PC-9 (cell line): Measurements from ENCODE around the gene FUT7. TPM values are rescaled to one million over a fixed set of nuclear protein-coding genes. Genes with fewer than 3 reads are reported as not detected.

ENCODE experiments used
- BruUV-seq: library from RNA; stranded (reverse); fragments of 400-500 nt; replicated peaks from 2 replicates; lab custom pipeline; 2021; lab: Mats Ljungman, UMichigan
- CTCF ChIA-PET: fragments of 300-600 bp; sonication (Branson Sonifier 250); formaldehyde crosslinking; loops from one replicate; lab custom pipeline; 2022; ENCODE audit warnings: antibody characterized with exemption; lab: Charles Lee
- POLR2A ChIA-PET: fragments of 300-600 bp; sonication (Branson Sonifier 250); formaldehyde crosslinking; loops from one replicate; lab custom pipeline; 2022; ENCODE audit warnings: antibody characterized with exemption; ENCODE audit not compliant: unreplicated experiment; lab: Charles Lee
- DNase-seq, 2 experiments: peaks; one replicate each; pipeline versions ENCODE4 v3.0.0 to v3.0.0-alpha.2; 2015 to 2022; ENCODE audit warnings: mixed read lengths in 1 of 2
- H2AFZ ChIP-seq: fragments of 200-600 bp; sonication (generic); 2 replicates; pipeline ENCODE4 v1.8.1; 2017; ENCODE audit warnings: antibody characterized with exemption
- H3F3A ChIP-seq: fragments of 200-600 bp; sonication (generic); 2 replicates; pipeline ENCODE4 v1.8.1; 2017; ENCODE audit warnings: antibody characterized with exemption, mild to moderate bottlenecking, low read depth; ENCODE audit not compliant: insufficient read depth
- H3K27ac ChIP-seq: fragments of 200-600 bp; sonication (generic); 2 replicates; pipeline ENCODE4 v1.6.1; 2016; ENCODE audit warnings: mixed run types
- H3K27me3 ChIP-seq: fragments of 200-600 bp; sonication (generic); 2 replicates; pipeline ENCODE4 v1.6.1; 2016; ENCODE audit warnings: low read depth, mixed run types; ENCODE audit not compliant: insufficient read depth
- H3K36me3 ChIP-seq: fragments of 200-600 bp; sonication (generic); 2 replicates; pipeline ENCODE4 v1.6.1; 2016; ENCODE audit warnings: low read depth, mixed run types
- H3K4me1 ChIP-seq: fragments of 200-600 bp; sonication (generic); replicated peaks from 2 replicates; pipeline ENCODE4 v1.6.1; 2016; ENCODE audit warnings: mixed run types; ENCODE audit not compliant: insufficient read depth
- H3K4me2 ChIP-seq: fragments of 200-600 bp; sonication (generic); 2 replicates; pipeline ENCODE4 v1.6.1; 2017; ENCODE audit warnings: mixed run types
- H3K4me3 ChIP-seq: fragments of 200-600 bp; sonication (generic); 2 replicates; pipeline ENCODE4 v1.6.1; 2016; ENCODE audit warnings: mixed run types
- H3K79me2 ChIP-seq: fragments of 200-600 bp; sonication (generic); 2 replicates; pipeline ENCODE4 v1.6.1; 2017; ENCODE audit warnings: low read depth, mixed run types
- H3K9me2 ChIP-seq: fragments of 200-600 bp; sonication (generic); 2 replicates; pipeline ENCODE4 v1.8.1; 2017; ENCODE audit warnings: mild to moderate bottlenecking; ENCODE audit not compliant: insufficient read depth
- H3K9me3 ChIP-seq: fragments of 200-600 bp; sonication (generic); 2 replicates; pipeline ENCODE4 v1.8.1; 2016; ENCODE audit warnings: low read depth; ENCODE audit not compliant: insufficient read depth
- H4K20me1 ChIP-seq: fragments of 200-600 bp; sonication (generic); 2 replicates; pipeline ENCODE4 v1.8.1; 2017; ENCODE audit not compliant: insufficient read depth
- CTCF ChIP-seq: fragments of 200-600 bp; sonication (generic); conservative IDR thresholded peaks from 2 replicates; pipeline ENCODE4 v1.6.1; 2017; ENCODE audit warnings: mixed run types, antibody characterized with exemption, mild to moderate bottlenecking, moderate library complexity
- EZH2 ChIP-seq: fragments of 200-600 bp; sonication (generic); IDR thresholded peaks from 2 replicates; pipeline ENCODE4 v1.8.0; 2017; ENCODE audit warnings: antibody characterized with exemption, low read depth
- intact Hi-C: fragments of 100-400 bp; cut with micrococcal nuclease; formaldehyde crosslinking; loops from one replicate; pipeline ENCODE4 v1.10.0; 2022; ENCODE audit not compliant: unreplicated experiment
- total RNA-seq: library from RNA; stranded (reverse); gene quantifications from 2 replicates; pipeline ENCODE4 v1.2.3, GENCODE V29; 2021

The FUT7 gene
- total RNA-seq, 1 experiment from 2014 or later = not detected

GRCh38 chr9:137052293-137052692, 20.4 kb upstream of the FUT7 start:
- ChIA-PET CTCF (no interaction called here), POLR2A (no interaction called here)
- DNase-seq = no peak
- Histone ChIP-seq H3K27me3 (peaks cover 6% of the 10 kb centered on the region), H3K36me3 (no peaks in the 10 kb centered on the region), H3K4me2 (no peak overlapping the region), H2AFZ (no peak overlapping the region), H3K27ac (no peak overlapping the region), H3K4me3 (no peak overlapping the region), H3K79me2 (no peaks in the 10 kb centered on the region), H3F3A (peaks cover 6% of the 10 kb centered on the region; the same call in 1 of the 2 replicates), H3K9me3 (no peaks in the 10 kb centered on the region), H3K9me2 (no peaks in the 10 kb centered on the region), H4K20me1 (0 out of 2 replicates have a peak, but pooled peaks cover under 1% of the 10 kb centered on the region), H3K4me1 (no peaks in the 10 kb centered on the region)
- intact Hi-C loops = no loop called here
- BruUV-seq = no TSS peak
- no peak for TF ChIP-seq CTCF
- TF ChIP-seq EZH2 = no peak

GRCh38 chr9:137051145-137051724, 19.3 kb upstream of the FUT7 start:
- no peak overlapping the region for H2AFZ ChIP-seq
- H3K4me3 ChIP-seq = no peak overlapping the region
- peaks cover 9% of the 10 kb centered on the region; the same call in 1 of the 2 replicates for H3F3A ChIP-seq
- POLR2A ChIA-PET = no interaction called here
- no peak overlapping the region for H3K4me2 ChIP-seq
- no peaks in the 10 kb centered on the region for H3K9me2 ChIP-seq
- H3K4me1 ChIP-seq = no peaks in the 10 kb centered on the region
- no peak overlapping the region for H3K27ac ChIP-seq
- CTCF ChIA-PET = no interaction called here
- no peaks in the 10 kb centered on the region for H3K9me3 ChIP-seq
- TF ChIP-seq EZH2 (no peak), CTCF (no peak)
- no peaks in the 10 kb centered on the region for H3K36me3 ChIP-seq
- peaks cover 5% of the 10 kb centered on the region; the same call in 1 of the 2 replicates for H4K20me1 ChIP-seq
- no TSS peak for BruUV-seq
- H3K27me3 ChIP-seq = peaks cover 6% of the 10 kb centered on the region
- DNase-seq = no peak
- intact Hi-C loops = no loop called here
- no peaks in the 10 kb centered on the region for H3K79me2 ChIP-seq

GRCh38 chr9:137050570-137050969, 18.7 kb upstream of the FUT7 start:
- no peak overlapping the region for H2AFZ ChIP-seq
- H3K4me1 ChIP-seq = no peaks in the 10 kb centered on the region
- H3F3A ChIP-seq = peaks cover 9% of the 10 kb centered on the region; the same call in 1 of the 2 replicates
- TF ChIP-seq CTCF (no peak), EZH2 (no peak)
- H3K9me3 ChIP-seq = no peaks in the 10 kb centered on the region
- no peak for DNase-seq
- POLR2A ChIA-PET = no interaction called here
- H3K36me3 ChIP-seq = no peaks in the 10 kb centered on the region
- H3K4me3 ChIP-seq = no peak overlapping the region
- CTCF ChIA-PET = no interaction called here
- H3K27me3 ChIP-seq = peaks cover 6% of the 10 kb centered on the region
- H4K20me1 ChIP-seq = peaks cover 5% of the 10 kb centered on the region; the same call in 1 of the 2 replicates
- H3K4me2 ChIP-seq = no peak overlapping the region
- no peaks in the 10 kb centered on the region for H3K9me2 ChIP-seq
- H3K27ac ChIP-seq = no peak overlapping the region
- H3K79me2 ChIP-seq = no peaks in the 10 kb centered on the region
- BruUV-seq = no TSS peak
- intact Hi-C loops = no loop called here
